GM12878 (cell line): ENCODE data around the gene CELF2. TPM values are rescaled to one million over a fixed set of nuclear protein-coding genes. Genes with fewer than 3 reads are reported as not detected.
A peak's percentile ranks its signal among the peaks of the same experiment; 100 is the strongest.

Experiments used
- ATAC-seq: fragments of 200-7000 bp; cut with Tn5 transposase; 3 replicates; pipeline ENCODE4 v1.9.1; 2020; ENCODE audit warnings: mild to moderate bottlenecking, moderate library complexity
- BruUV-seq: library from RNA; stranded (reverse); fragments of 400-500 nt; replicated peaks from 2 replicates; lab custom pipeline; 2021; lab: Mats Ljungman, UMichigan
- CTCF ChIA-PET: fragments of 300-600 bp; sonication (Branson Sonifier 250); formaldehyde crosslinking; extraction: SDS; loops from one replicate; lab custom pipeline; 2021; ENCODE audit warnings: inconsistent platforms; lab: Yijun Ruan, JAX
- POLR2A ChIA-PET: fragments of 350-600 bp; formaldehyde crosslinking; extraction: SDS; loops from one replicate; lab custom pipeline; 2021; ENCODE audit warnings: inconsistent platforms; lab: Charles Lee
- RAD21 ChIA-PET: fragments of 300-600 bp; sonication (Branson Sonifier 250); formaldehyde crosslinking; loops from one replicate; lab custom pipeline; 2023; ENCODE audit warnings: antibody characterized with exemption; ENCODE audit not compliant: unreplicated experiment; lab: Charles Lee
- SMC1A ChIA-PET: fragments of 300-600 bp; sonication (Branson Sonifier 250); formaldehyde crosslinking; loops from one replicate; lab custom pipeline; 2023; ENCODE audit not compliant: unreplicated experiment, uncharacterized antibody; lab: Charles Lee
- DNase-seq: peaks from one replicate; pipeline ENCODE4 v3.0.0-alpha.2; 2011; ENCODE audit warnings: low read depth, low spot score
- FAIRE-seq: peaks from 3 replicates; lab custom pipeline; 2011; peaks lifted over from hg19 to GRCh38; lab: Jason Lieb, UNC
- H2AFZ ChIP-seq: 2 replicates; pipeline ENCODE4 v1.6.0; 2011; ENCODE audit warnings: low read depth, low read length, control low read depth; ENCODE audit not compliant: control insufficient read depth
- H3K27ac ChIP-seq: 2 replicates; pipeline ENCODE4 v1.5.1; 2011; ENCODE audit warnings: control low read depth; ENCODE audit not compliant: control insufficient read depth, insufficient read depth
- H3K27me3 ChIP-seq, 2 experiments: replicated peaks in 1 of 2; 2 replicates each; pipeline versions ENCODE4 v1.6.0 to v1.6.1; 2011; ENCODE audit warnings: low read length in 1 of 2; ENCODE audit not compliant: control insufficient read depth in 2 of 2, insufficient read depth in 2 of 2
- H3K36me3 ChIP-seq, 2 experiments: 2 replicates each; pipeline ENCODE4 v1.5.1; 2011; ENCODE audit warnings: low read length in 1 of 2; ENCODE audit not compliant: control insufficient read depth in 2 of 2, insufficient read depth in 2 of 2
- H3K4me1 ChIP-seq: 2 replicates; pipeline ENCODE4 v1.6.1; 2011; ENCODE audit warnings: mild to moderate bottlenecking, low read length, moderate library complexity, mixed read lengths; ENCODE audit not compliant: control insufficient read depth, insufficient read depth
- H3K4me2 ChIP-seq: 2 replicates; pipeline ENCODE4 v1.6.0; 2011; ENCODE audit warnings: control low read depth; ENCODE audit not compliant: control insufficient read depth, insufficient read depth
- H3K4me3 ChIP-seq: fragments of 200-600 bp; sonication (generic); 2 replicates; pipeline ENCODE4 v1.5.1; 2016
- H3K79me2 ChIP-seq: 2 replicates; pipeline ENCODE4 v1.6.0; 2011; ENCODE audit warnings: low read length; ENCODE audit not compliant: control insufficient read depth, insufficient read depth
- H3K9ac ChIP-seq: 2 replicates; pipeline ENCODE4 v1.8.0; 2011; ENCODE audit warnings: low read length, control low read depth, mixed read lengths; ENCODE audit not compliant: control insufficient read depth, insufficient read depth
- H3K9me3 ChIP-seq: replicated peaks from 3 replicates; pipeline ENCODE4 v1.5.1; 2011; ENCODE audit warnings: mild to moderate bottlenecking, low read length; ENCODE audit not compliant: control insufficient read depth, insufficient read depth
- H4K20me1 ChIP-seq: 2 replicates; pipeline ENCODE4 v1.6.0; 2011; ENCODE audit not compliant: control insufficient read depth, insufficient read depth
- CBFB ChIP-seq: IDR thresholded peaks from 2 replicates; pipeline ENCODE4 v1.6.1; 2016; ENCODE audit warnings: antibody characterized with exemption, low read depth
- ETV6 ChIP-seq, 2 experiments: fragments of 450-650 bp in 1 of 2; IDR thresholded peaks in 1 of 2; conservative IDR thresholded peaks in 1 of 2; 2 replicates each; pipeline ENCODE4 v1.6.1; 2014; ENCODE audit warnings: antibody characterized with exemption in 1 of 2, borderline replicate concordance in 1 of 2, low read depth in 1 of 2, mild to moderate bottlenecking in 1 of 2, moderate library complexity in 1 of 2
- FOS ChIP-seq: IDR thresholded peaks from 3 replicates; pipeline ENCODE4 v1.6.1; 2011; ENCODE audit warnings: borderline replicate concordance; ENCODE audit not compliant: insufficient read length; ENCODE audit errors: extremely low read depth
- HDAC6 ChIP-seq: fragments of 200-600 bp; sonication (generic); IDR thresholded peaks from one replicate; pipeline ENCODE4 v1.8.0; 2017; ENCODE audit warnings: antibody characterized with exemption; ENCODE audit not compliant: unreplicated experiment
- HDGF ChIP-seq: fragments of 450-650 bp; IDR thresholded peaks from 2 replicates; pipeline ENCODE4 v1.6.1; 2016; ENCODE audit warnings: antibody characterized with exemption
- IRF4 ChIP-seq: IDR thresholded peaks from 2 replicates; pipeline ENCODE4 v1.6.1; 2011; ENCODE audit warnings: low read depth, low read length
- MEF2A ChIP-seq: IDR thresholded peaks from 2 replicates; pipeline ENCODE4 v1.6.1; 2011; ENCODE audit warnings: low read depth, mild to moderate bottlenecking, low read length, moderate library complexity; ENCODE audit not compliant: insufficient read depth
- MLLT1 ChIP-seq: fragments of 450-650 bp; IDR thresholded peaks from 2 replicates; pipeline ENCODE4 v1.6.1; 2016; ENCODE audit warnings: mild to moderate bottlenecking
- MTA3 ChIP-seq: IDR thresholded peaks from 2 replicates; pipeline ENCODE4 v1.6.1; 2012; ENCODE audit warnings: low read length, inconsistent platforms, borderline replicate concordance
- NFIC ChIP-seq: IDR thresholded peaks from 2 replicates; pipeline ENCODE4 v1.6.1; 2012; ENCODE audit warnings: low read depth, mild to moderate bottlenecking, inconsistent platforms, low read length, moderate library complexity
- NFYB ChIP-seq: IDR thresholded peaks from 2 replicates; pipeline ENCODE4 v1.6.1; 2011; ENCODE audit warnings: low read depth, mild to moderate bottlenecking, low read length, improper control_type of control experiment, moderate library complexity; ENCODE audit not compliant: insufficient read depth
- NR2F1 ChIP-seq: fragments of 450-650 bp; conservative IDR thresholded peaks from 2 replicates; pipeline ENCODE4 v1.6.1; 2017; ENCODE audit warnings: mild to moderate bottlenecking
- NRF1 ChIP-seq: conservative IDR thresholded peaks from 2 replicates; pipeline ENCODE4 v1.6.1; 2011; ENCODE audit warnings: mild to moderate bottlenecking, low read depth, low read length, improper control_type of control experiment
- WGBS: methylation state at CpG from one replicate; pipeline ENCODE4 v1.1.6; 2016; ENCODE audit warnings: low lambda C conversion rate; ENCODE audit not compliant: insufficient replicate concordance, insufficient coverage; ENCODE audit errors: missing lambda C conversion rate; 5-methylcytosine and 5-hydroxymethylcytosine counted together
- in situ Hi-C: fragments of 300-500 bp; cut with MboI; formaldehyde crosslinking; loops from 9 replicates; pipeline ENCODE4 v1.14.3; 2018; ENCODE audit warnings: mixed read lengths
- intact Hi-C: fragments of 100-400 bp; cut with micrococcal nuclease; formaldehyde crosslinking; loops from one replicate; pipeline ENCODE4 v1.14.2; 2022; ENCODE audit not compliant: unreplicated experiment
- polyA plus RNA-seq, 11 experiments: library from polyadenylated mRNA; depleted of rRNA in 4 of 11; unstranded in 6 of 11; stranded (reverse) in 5 of 11; fragments of >200 nt; fragmentation: Nextera tagmentation in 4 of 11; fragmentation: Illumina TruSeq in 1 of 11; extraction: Ambion mirVana in 4 of 11; extraction: Trizol in 1 of 11; gene quantifications; 1 replicate in 1 of 11; 2 replicates in 10 of 11; pipeline versions ENCODE4 v1.2.1 to v1.2.3, GENCODE V29; 2011 to 2016; ENCODE audit warnings: inconsistent platforms in 2 of 11, missing spikeins in 2 of 11, low read depth in 1 of 11
- total RNA-seq, 4 experiments: library from RNA; depleted of rRNA in 3 of 4; stranded (reverse); fragments of >200 nt in 3 of 4; fragmentation: Illumina TruSeq in 1 of 4; extraction: Trizol in 1 of 4; gene quantifications; 2 replicates each; pipeline versions ENCODE4 v1.2.1 to v1.2.3, GENCODE V29; 2013 to 2021
- TF ChIP-seq, protein P1 (sequence below): fragments of 450-650 bp; IDR thresholded peaks from 2 replicates; pipeline ENCODE4 v1.6.1; 2016; ENCODE audit warnings: mild to moderate bottlenecking
- TF ChIP-seq, protein P2 (sequence below): fragments of 450-650 bp; IDR thresholded peaks from 2 replicates; pipeline ENCODE4 v1.6.1; 2014; ENCODE audit warnings: mild to moderate bottlenecking

CELF2 gene
- total and polyA plus RNA-seq, 10 of the 15 experiments (the other 5 are each of a cell fraction or from before 2014, with no cell fraction given) = 20.8 to 129 (median 86.3) TPM

DNA sequence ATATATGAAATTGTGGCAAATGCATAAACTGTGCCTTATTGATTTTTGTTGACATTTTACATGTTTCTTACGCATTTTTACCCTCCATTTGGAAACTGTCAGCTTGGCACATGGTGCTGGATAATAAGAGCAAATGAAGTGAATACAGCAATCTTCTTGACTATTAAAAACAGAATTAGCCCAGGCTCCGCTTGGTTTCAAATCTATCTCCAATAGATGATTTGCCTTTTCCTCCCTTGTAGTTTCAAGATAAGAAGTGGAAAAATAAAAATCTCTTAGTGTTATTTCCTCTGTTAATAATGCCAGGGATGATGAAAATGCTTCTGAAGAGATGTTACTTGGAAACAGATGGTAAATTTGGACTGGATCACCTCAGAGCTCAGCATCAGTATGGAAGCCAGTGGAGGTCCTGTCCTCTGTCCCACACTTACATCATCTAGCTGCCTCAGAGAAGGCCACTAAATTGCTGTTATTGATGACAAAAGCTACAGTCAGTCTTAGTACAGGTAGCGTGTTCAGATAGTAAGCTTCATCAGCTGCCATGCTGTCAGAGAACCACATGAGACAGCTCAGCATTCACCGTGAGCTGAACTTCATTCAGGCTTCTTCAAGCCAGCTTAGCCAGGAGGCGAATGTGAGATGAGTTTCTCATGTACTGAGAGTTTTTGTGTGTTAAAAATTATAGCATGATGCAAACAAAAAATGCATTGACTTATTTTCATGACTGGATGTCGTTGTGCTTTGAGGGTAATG is 246.8 kb downstream of the CELF2 start (continued):
- no peak for TF ChIP-seq MLLT1
- no peak for TF ChIP-seq NFIC
- TF ChIP-seq IRF4 = no peak
- TF ChIP-seq, protein P1, sequence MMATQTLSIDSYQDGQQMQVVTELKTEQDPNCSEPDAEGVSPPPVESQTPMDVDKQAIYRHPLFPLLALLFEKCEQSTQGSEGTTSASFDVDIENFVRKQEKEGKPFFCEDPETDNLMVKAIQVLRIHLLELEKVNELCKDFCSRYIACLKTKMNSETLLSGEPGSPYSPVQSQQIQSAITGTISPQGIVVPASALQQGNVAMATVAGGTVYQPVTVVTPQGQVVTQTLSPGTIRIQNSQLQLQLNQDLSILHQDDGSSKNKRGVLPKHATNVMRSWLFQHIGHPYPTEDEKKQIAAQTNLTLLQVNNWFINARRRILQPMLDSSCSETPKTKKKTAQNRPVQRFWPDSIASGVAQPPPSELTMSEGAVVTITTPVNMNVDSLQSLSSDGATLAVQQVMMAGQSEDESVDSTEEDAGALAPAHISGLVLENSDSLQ = no peak
- TF ChIP-seq CBFB = no peak

DNA sequence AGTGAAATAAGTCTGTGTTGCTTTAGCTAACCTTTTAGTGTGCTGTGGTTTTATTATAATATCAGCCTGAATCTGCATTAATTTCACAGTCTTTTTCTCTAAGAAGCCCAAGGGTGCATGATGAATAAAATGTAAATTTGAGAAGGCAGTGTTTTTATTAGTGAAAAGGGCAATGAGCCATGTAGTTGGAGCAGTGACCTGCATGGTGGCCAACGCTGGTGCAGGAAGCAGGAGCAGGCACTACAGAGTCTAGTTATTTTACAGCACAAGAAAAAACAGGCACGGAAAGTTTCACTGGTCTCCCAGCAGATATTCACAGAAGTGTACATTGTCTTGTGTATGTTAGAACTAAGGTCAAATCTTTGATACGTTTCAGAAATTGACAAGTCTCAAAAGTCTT is 247.8 kb downstream of the CELF2 start:
- in situ Hi-C loops = loop anchor here (25.0 kb wide), 1 partner anchor 1653 kb away; no protein-coding TSS in a partner anchor
- no peak for DNase-seq
- WGBS = 0% methylated on average over 3 of the region's 3 CpGs
- no peak overlapping the region for H3K4me3 ChIP-seq
- no peak overlapping the region for H3K9ac ChIP-seq
- ATAC-seq = peak; percentile 10; the same call in 1 of the 3 replicates
- H3K79me2 ChIP-seq = peaks cover 47% of the 10 kb centered on the region
- H4K20me1 ChIP-seq = no peaks in the 10 kb centered on the region
- H3K27me3 ChIP-seq = no peaks in the 10 kb centered on the region
- ChIA-PET CTCF (interaction anchor here (0.7 to 1.9 kb wide), 6 partner anchors 14 to 120 kb away, joined by 3 to 5 read pairs (median 4); no protein-coding TSS in a partner anchor), SMC1A (interaction anchor here (0.6 to 2.1 kb wide), 9 partner anchors 8 to 152 kb away, joined by 3 to 9 read pairs (median 4); no protein-coding TSS in a partner anchor), RAD21 (interaction anchor here (0.6 to 1.6 kb wide), 6 partner anchors 23 to 120 kb away, joined by 3 to 6 read pairs (median 3); no protein-coding TSS in a partner anchor), POLR2A (interaction anchor here (1.8 kb wide), 1 partner anchor 23 kb away, joined by 5 read pairs; no protein-coding TSS in a partner anchor)
- BruUV-seq = no TSS peak
- peak overlapping the region; percentile 70 for H3K4me2 ChIP-seq
- no peak overlapping the region for H2AFZ ChIP-seq
- no peaks in the 10 kb centered on the region for H3K9me3 ChIP-seq
- intact Hi-C loops = no loop called here
- peak overlapping the region; percentile 41 for H3K27ac ChIP-seq
- FAIRE-seq = no peak
- peaks cover 65% of the 10 kb centered on the region for H3K4me1 ChIP-seq
- peaks cover 8 to 19% of the 10 kb centered on the region in 2 experiments for H3K36me3 ChIP-seq
- TF ChIP-seq, protein P2, sequence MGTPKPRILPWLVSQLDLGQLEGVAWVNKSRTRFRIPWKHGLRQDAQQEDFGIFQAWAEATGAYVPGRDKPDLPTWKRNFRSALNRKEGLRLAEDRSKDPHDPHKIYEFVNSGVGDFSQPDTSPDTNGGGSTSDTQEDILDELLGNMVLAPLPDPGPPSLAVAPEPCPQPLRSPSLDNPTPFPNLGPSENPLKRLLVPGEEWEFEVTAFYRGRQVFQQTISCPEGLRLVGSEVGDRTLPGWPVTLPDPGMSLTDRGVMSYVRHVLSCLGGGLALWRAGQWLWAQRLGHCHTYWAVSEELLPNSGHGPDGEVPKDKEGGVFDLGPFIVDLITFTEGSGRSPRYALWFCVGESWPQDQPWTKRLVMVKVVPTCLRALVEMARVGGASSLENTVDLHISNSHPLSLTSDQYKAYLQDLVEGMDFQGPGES = no peak
- TF ChIP-seq NRF1 (no peak), MTA3 (no peak), HDGF (no peak), MEF2A (no peak), FOS (no peak), NR2F1 (no peak), ETV6 (conservative IDR thresholded peaks at IDR 0.05 in 1 of 2, IDR thresholded peaks at IDR 0.05 in 1 of 2; ENCODE audit: borderline replicate concordance in 1 of 2, low read depth in 1 of 2) (no peak), NFYB (no peak), HDAC6 (no peak)
